ENCODE data around the gene CYP39A1.

CYP39A1 gene

GRCh38 chr6:46501136-46502089 is 151.2 kb downstream of the CYP39A1 start:
- no peak for TF ChIP-seq CTCF (IDR thresholded peaks at IDR 0.05; ENCODE audit: insufficient read depth, missing control alignments)
- FAIRE-seq (no peak), DNase-seq (ENCODE audit: insufficient read length, low spot score) (no peak)

- DNase-seq (ENCODE audit: insufficient read length, low spot score): no peak
- no peak for FAIRE-seq
- no peak for TF ChIP-seq CTCF (IDR thresholded peaks at IDR 0.05; ENCODE audit: insufficient read depth, missing control alignments)
These were observed 152.2 kb downstream of the CYP39A1 start for GRCh38 chr6:46500382-46500781.
